ENCODE measurements around the gene CPLX4. TPM values are rescaled to one million over a fixed set of nuclear protein-coding genes. Genes with fewer than 3 reads are reported as not detected.

Gene CPLX4
- total and polyA plus RNA-seq, 9 donors = not detected

DNA sequence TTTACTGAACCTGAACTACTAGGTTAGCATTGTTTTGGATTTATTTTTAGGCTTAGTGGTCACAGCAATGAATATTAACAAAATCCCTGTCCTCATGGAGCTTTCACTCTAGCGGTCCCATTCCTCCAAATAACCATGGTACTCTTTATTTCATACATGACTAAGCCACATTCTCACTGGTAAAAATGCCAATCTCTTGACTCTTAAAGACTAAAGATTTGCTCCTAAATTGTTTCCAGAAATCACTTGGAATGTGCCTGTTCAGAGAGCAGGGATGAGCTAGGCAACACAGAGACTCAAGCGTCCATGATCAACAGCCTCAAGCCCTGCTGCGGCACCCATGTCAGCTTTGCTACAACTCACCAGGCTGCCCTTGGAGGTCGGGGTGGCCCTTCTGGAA, 27.1 kb upstream of the CPLX4 start:
- no peaks in the 10 kb centered on the region for H3K36me3 ChIP-seq
- intact Hi-C loops (cut with DNase I) = no loop called here
- no peak for DNase-seq
- no peak for TF ChIP-seq POLR2A (IDR thresholded peaks at IDR 0.05)
- no peak for TF ChIP-seq EP300 (IDR thresholded peaks at IDR 0.05)
- TF ChIP-seq, protein P1, sequence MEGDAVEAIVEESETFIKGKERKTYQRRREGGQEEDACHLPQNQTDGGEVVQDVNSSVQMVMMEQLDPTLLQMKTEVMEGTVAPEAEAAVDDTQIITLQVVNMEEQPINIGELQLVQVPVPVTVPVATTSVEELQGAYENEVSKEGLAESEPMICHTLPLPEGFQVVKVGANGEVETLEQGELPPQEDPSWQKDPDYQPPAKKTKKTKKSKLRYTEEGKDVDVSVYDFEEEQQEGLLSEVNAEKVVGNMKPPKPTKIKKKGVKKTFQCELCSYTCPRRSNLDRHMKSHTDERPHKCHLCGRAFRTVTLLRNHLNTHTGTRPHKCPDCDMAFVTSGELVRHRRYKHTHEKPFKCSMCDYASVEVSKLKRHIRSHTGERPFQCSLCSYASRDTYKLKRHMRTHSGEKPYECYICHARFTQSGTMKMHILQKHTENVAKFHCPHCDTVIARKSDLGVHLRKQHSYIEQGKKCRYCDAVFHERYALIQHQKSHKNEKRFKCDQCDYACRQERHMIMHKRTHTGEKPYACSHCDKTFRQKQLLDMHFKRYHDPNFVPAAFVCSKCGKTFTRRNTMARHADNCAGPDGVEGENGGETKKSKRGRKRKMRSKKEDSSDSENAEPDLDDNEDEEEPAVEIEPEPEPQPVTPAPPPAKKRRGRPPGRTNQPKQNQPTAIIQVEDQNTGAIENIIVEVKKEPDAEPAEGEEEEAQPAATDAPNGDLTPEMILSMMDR (IDR thresholded peaks at IDR 0.05) = no peak
- WGBS, 3 donors = 95 to 97% (median 97%) methylated on average over 4 of the region's 4 CpGs
- H3K4me1 ChIP-seq (ENCODE audit: insufficient read depth) = no peaks in the 10 kb centered on the region
- H3K4me3 ChIP-seq = no peak overlapping the region
- H3K9me3 ChIP-seq = no peaks in the 10 kb centered on the region
- H3K27ac ChIP-seq = no peak overlapping the region
- no peaks in the 10 kb centered on the region for H3K27me3 ChIP-seq

DNA sequence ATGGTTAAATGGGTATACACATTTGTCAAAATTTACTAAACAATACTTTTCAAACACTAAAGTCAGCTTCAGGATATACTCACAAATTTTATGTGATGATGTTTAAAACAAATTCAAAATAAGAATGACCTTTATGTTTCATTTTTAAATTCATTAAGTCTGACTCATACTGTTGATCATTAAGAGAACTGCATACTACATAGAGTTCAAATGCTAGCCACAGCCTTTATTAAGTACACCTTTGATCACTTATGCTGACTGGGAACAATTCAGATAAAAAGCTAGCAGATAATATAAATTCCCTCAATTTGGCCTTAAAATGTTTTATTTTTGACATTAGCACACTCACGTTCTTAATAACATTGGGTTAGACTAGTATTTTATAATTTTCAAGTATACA, 26.5 kb upstream of the CPLX4 start:
- Histone ChIP-seq H3K9me3 (peaks cover 0 to under 1% of the 10 kb centered on the region in 2 donors), H3K4me1 (ENCODE audit: insufficient read depth) (no peaks in the 10 kb centered on the region), H3K27ac (no peak overlapping the region), H3K27me3 (no peaks in the 10 kb centered on the region), H3K4me3 (no peak overlapping the region), H3K36me3 (no peaks in the 10 kb centered on the region)
- WGBS, 3 donors = 0 to 32% (median 0%) methylated on average over 1 of the region's 1 CpG
- no peak for DNase-seq
- TF ChIP-seq POLR2A (IDR thresholded peaks at IDR 0.05) (no peak), EP300 (IDR thresholded peaks at IDR 0.05) (no peak)
- TF ChIP-seq, protein P1 (IDR thresholded peaks at IDR 0.05) = no peak
- intact Hi-C loops (cut with DNase I) = no loop called here

DNA sequence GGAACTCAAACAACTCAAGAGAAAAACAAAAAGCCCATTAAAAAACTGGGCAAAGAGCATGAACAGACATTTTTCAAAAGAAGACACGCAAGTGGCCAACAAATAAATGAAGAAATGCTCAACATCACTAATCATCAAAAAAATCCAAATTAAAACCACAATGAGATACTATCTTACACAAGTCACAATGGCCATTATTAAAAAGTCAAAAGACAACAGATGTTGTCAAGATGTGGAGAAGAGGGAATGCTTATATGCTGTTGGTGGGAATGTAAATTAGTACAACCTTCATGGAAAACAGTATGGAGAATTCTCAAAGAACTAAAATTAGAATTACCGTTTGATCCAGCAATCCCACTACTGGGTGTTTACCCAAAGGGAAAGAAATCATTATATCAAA, 25.5 kb upstream of the CPLX4 start:
- DNase-seq = no peak
- Histone ChIP-seq H3K9me3 (peaks cover 0 to 7% of the 10 kb centered on the region in 2 donors), H3K27ac (no peak overlapping the region), H3K4me3 (no peak overlapping the region), H3K36me3 (no peaks in the 10 kb centered on the region), H3K4me1 (ENCODE audit: insufficient read depth) (no peaks in the 10 kb centered on the region), H3K27me3 (no peaks in the 10 kb centered on the region)
- WGBS, 3 donors = 91 to 99% (median 94%) methylated on average over 2 of the region's 2 CpGs
- TF ChIP-seq, protein P1 (IDR thresholded peaks at IDR 0.05) = no peak
- no peak for TF ChIP-seq EP300 (IDR thresholded peaks at IDR 0.05)
- no peak for TF ChIP-seq POLR2A (IDR thresholded peaks at IDR 0.05)
- intact Hi-C loops (cut with DNase I) = no loop called here

- H3K36me3 ChIP-seq = no peaks in the 10 kb centered on the region
- no peak overlapping the region for H3K27ac ChIP-seq
- H3K9me3 ChIP-seq = peaks cover 0 to 7% of the 10 kb centered on the region in 2 donors
- no peaks in the 10 kb centered on the region for H3K4me1 ChIP-seq (ENCODE audit: insufficient read depth)
- intact Hi-C loops (cut with DNase I) = no loop called here
- no peak overlapping the region for H3K4me3 ChIP-seq
- no peaks in the 10 kb centered on the region for H3K27me3 ChIP-seq
- TF ChIP-seq, protein P1 (IDR thresholded peaks at IDR 0.05) = no peak
- no peak for TF ChIP-seq POLR2A (IDR thresholded peaks at IDR 0.05)
- TF ChIP-seq EP300 (IDR thresholded peaks at IDR 0.05) = no peak
- no peak for DNase-seq
Measured at GRCh38 chr18:59340817-59341216, 22.4 kb upstream of the CPLX4 start.

- Histone ChIP-seq H3K4me1 (ENCODE audit: insufficient read depth) (no peaks in the 10 kb centered on the region), H3K9me3 (peaks cover 0 to 7% of the 10 kb centered on the region in 2 donors), H3K36me3 (no peaks in the 10 kb centered on the region), H3K4me3 (no peak overlapping the region), H3K27ac (no peak overlapping the region), H3K27me3 (no peaks in the 10 kb centered on the region)
- no peak for TF ChIP-seq EP300 (IDR thresholded peaks at IDR 0.05)
- TF ChIP-seq, protein P1 (IDR thresholded peaks at IDR 0.05) = no peak
- no peak for TF ChIP-seq POLR2A (IDR thresholded peaks at IDR 0.05)
- DNase-seq = no peak
- WGBS, 3 donors = 94 to 96% (median 95%) methylated on average over 2 of the region's 2 CpGs
- intact Hi-C loops (cut with DNase I) = no loop called here
Measured at GRCh38 chr18:59340312-59340711, 21.9 kb upstream of the CPLX4 start.

All from ovary (tissue), 9 donors.